Thyroid gland (tissue), 4 donors: ENCODE results near the gene KLF18. TPM values are rescaled to one million over a fixed set of nuclear protein-coding genes. Genes with fewer than 3 reads are reported as not detected.

Experiments used
- DNase-seq, 2 donors: peaks; one replicate each; pipeline ENCODE4 v3.0.0-alpha.2; 2019
- H3K27ac ChIP-seq, 3 donors: fragments of 200-600 bp; sonication (generic); 1 replicate in 2 of 3; 2 replicates in 1 of 3; pipeline ENCODE4 v1.5.1; 2016 to 2019; ENCODE audit warnings: mild to moderate bottlenecking in 1 of 3, moderate library complexity in 1 of 3
- H3K27me3 ChIP-seq: fragments of 200-600 bp; sonication (generic); one replicate; pipeline ENCODE4 v1.5.1; 2019
- H3K36me3 ChIP-seq, 2 donors: fragments of 200-600 bp; sonication (generic); one replicate each; pipeline ENCODE4 v1.5.1; 2016 to 2019
- H3K4me1 ChIP-seq, 2 donors: fragments of 200-600 bp; sonication (generic); one replicate each; pipeline ENCODE4 v1.5.1; 2017 to 2019
- H3K4me3 ChIP-seq, 3 donors: fragments of 200-600 bp; sonication (generic); replicated peaks in 1 of 3; 1 replicate in 2 of 3; 2 replicates in 1 of 3; pipeline ENCODE4 v1.5.1; 2016; ENCODE audit warnings: mild to moderate bottlenecking in 1 of 3
- H3K9me3 ChIP-seq: fragments of 200-600 bp; sonication (generic); one replicate; pipeline ENCODE4 v1.5.1; 2017
- POLR2A ChIP-seq, 2 donors: fragments of 450-650 bp; IDR thresholded peaks; one replicate each; pipeline ENCODE4 v1.6.1; 2017; ENCODE audit warnings: antibody characterized with exemption in 2 of 2, mild to moderate bottlenecking in 2 of 2, moderate library complexity in 1 of 2
- WGBS, 2 donors: methylation state at CpG; one replicate each; pipeline ENCODE4 v1.1.5; 2017; 5-methylcytosine and 5-hydroxymethylcytosine counted together
- intact Hi-C: fragments of 100-400 bp; cut with DNase I; formaldehyde crosslinking; loops from one replicate; pipeline ENCODE4 v1.15.1; 2023
- total RNA-seq, 4 donors: library from RNA; depleted of rRNA; stranded (reverse); fragments of >200 nt; gene quantifications; one replicate each; pipeline ENCODE4 v1.2.3, GENCODE V29; 2016
- TF ChIP-seq, protein P1 (sequence below), 6 experiments: fragments of 200-600 bp in 3 of 6; fragments of 450-650 bp in 3 of 6; sonication (generic) in 3 of 6; IDR thresholded peaks; one replicate each; pipeline ENCODE4 v1.5.1; 2016 to 2019; ENCODE audit warnings: antibody characterized with exemption in 6 of 6, mild to moderate bottlenecking in 2 of 6, inconsistent platforms in 1 of 6, moderate library complexity in 1 of 6

KLF18 gene
- not detected for total RNA-seq

DNA sequence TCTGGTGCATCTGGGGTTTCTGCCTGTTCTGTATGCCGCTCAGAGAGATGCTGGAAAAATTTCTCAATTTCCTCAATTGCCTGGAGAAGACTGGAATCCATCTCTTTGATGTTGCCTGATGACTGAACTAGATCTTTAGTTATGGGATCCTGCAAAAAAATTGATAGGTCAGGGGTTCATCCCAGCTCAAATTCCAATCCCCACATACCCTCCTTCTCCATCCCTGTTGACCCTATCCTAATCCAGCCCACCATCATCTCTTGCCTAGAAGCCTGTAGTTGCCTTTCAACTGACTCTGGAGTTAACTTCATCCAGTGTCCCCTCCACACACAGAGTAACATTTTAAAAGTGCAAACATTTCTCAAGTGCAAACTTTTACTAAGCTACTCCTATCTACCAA lies at the start of gene KLF18:
TSS of gene KLF18 (minus strand) at position 101 of the 400 bp plus-strand sequence. CDS start at position 101, 0 bp downstream.
- no peaks in the 10 kb centered on the region for H3K36me3 ChIP-seq
- H3K9me3 ChIP-seq = no peaks in the 10 kb centered on the region
- no peak within 1 kb of the TSS for H3K27ac ChIP-seq
- H3K27me3 ChIP-seq = no peaks in the 10 kb centered on the region
- H3K4me1 ChIP-seq = no peaks in the 10 kb centered on the region
- 77 to 91% methylated on average over 1 of the region's 1 CpG for WGBS, 2 donors
- TF ChIP-seq, protein P1, sequence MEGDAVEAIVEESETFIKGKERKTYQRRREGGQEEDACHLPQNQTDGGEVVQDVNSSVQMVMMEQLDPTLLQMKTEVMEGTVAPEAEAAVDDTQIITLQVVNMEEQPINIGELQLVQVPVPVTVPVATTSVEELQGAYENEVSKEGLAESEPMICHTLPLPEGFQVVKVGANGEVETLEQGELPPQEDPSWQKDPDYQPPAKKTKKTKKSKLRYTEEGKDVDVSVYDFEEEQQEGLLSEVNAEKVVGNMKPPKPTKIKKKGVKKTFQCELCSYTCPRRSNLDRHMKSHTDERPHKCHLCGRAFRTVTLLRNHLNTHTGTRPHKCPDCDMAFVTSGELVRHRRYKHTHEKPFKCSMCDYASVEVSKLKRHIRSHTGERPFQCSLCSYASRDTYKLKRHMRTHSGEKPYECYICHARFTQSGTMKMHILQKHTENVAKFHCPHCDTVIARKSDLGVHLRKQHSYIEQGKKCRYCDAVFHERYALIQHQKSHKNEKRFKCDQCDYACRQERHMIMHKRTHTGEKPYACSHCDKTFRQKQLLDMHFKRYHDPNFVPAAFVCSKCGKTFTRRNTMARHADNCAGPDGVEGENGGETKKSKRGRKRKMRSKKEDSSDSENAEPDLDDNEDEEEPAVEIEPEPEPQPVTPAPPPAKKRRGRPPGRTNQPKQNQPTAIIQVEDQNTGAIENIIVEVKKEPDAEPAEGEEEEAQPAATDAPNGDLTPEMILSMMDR (IDR thresholded peaks at IDR 0.05) = no peak
- TF ChIP-seq POLR2A (IDR thresholded peaks at IDR 0.05) = no peak
- H3K4me3 ChIP-seq = no peak within 1 kb of the TSS
- intact Hi-C loops = no loop called here
- DNase-seq = no peak

DNA sequence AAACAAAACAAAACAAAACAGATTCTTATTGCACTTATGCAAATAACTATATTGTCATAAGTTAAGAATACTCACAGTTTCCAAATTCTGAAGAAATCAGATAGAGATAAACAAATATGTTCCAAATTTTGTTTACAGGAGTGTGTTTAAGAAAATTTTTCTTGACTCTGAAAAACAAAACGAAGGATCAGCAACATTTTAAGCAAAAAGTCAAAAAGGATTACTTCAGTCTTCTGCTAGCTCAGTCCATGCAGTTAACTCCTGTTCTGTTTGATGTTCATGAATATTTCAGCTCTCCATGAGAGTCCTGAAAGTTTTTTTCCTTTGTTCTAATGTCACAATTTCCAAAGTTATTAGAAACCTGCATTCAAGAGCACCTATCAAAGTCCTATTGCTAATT lies 33.2 kb upstream of the KLF18 start:
- Histone ChIP-seq H3K27me3 (no peaks in the 10 kb centered on the region), H3K36me3 (no peaks in the 10 kb centered on the region), H3K4me3 (no peak overlapping the region), H3K4me1 (no peaks in the 10 kb centered on the region), H3K27ac (no peak overlapping the region), H3K9me3 (no peaks in the 10 kb centered on the region)
- intact Hi-C loops = no loop called here
- no peak for DNase-seq
- WGBS, 2 donors = 81 to 84% methylated on average over 1 of the region's 1 CpG
- no peak for TF ChIP-seq POLR2A (IDR thresholded peaks at IDR 0.05)
- TF ChIP-seq, protein P1 (IDR thresholded peaks at IDR 0.05) = no peak

DNA sequence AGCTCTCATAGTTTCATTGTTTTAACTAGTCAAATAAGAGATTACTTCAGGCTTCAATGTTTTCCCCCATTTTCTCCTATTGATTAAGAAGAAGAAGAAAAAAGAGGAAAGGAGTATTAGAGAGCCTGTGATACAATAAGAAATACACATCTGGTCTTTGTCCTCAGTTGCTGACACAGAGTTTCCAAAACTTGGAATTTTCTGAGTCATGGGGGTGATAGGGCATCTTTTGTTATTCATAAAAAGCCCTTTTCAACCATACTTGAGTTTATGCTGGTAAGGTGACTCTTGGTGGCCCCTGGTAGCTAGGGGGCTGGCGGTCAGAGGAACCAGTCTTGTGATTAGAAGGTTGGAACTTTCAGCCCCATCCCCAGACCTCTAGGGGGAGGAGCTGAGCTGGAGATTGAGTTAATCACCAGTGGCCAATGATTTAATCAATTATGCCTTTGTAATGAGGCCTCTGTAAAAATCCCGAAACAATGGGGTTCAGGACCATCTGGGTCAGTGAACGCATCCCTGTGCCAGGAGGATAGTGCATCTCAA lies 28.9 kb upstream of the KLF18 start:
- no peak overlapping the region for H3K27ac ChIP-seq
- H3K27me3 ChIP-seq = no peaks in the 10 kb centered on the region
- 76 to 89% methylated on average over 3 of the region's 3 CpGs for WGBS, 2 donors
- DNase-seq = no peak
- TF ChIP-seq, protein P1 (IDR thresholded peaks at IDR 0.05) = no peak
- TF ChIP-seq POLR2A (IDR thresholded peaks at IDR 0.05) = no peak
- intact Hi-C loops = no loop called here
- H3K36me3 ChIP-seq = no peaks in the 10 kb centered on the region
- no peaks in the 10 kb centered on the region for H3K9me3 ChIP-seq
- H3K4me3 ChIP-seq = no peak overlapping the region
- H3K4me1 ChIP-seq = no peaks in the 10 kb centered on the region

DNA sequence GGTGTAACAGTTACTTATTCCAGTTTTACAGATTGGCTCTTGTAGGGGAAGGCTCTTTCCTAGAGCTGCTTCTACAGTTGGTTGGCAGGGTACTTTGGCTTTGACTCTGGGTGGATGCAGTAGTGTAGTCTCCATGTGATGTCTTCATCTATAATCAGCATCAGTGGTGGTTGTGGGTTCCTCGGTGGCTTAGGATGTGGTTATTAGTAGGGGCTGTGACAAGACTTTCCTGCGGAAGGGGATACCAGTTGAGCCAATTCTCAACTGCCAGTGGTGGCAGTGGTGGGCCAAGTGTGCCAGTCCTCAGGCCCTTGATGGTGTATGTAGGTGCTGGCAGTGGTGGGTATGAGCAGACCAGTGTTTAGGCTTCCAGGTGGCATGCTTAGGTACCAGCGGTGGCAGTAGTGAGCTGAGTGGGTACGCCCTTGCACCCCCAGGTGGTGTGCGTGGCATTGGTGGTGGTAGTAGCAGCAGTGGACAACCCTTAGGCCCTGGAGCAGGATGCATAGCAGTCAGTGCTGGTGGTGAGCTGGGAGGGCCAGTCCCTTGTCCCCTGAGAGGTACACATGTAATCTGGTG lies 27.2 kb upstream of the KLF18 start:
- no peak overlapping the region for H3K27ac ChIP-seq
- no peaks in the 10 kb centered on the region for H3K9me3 ChIP-seq
- intact Hi-C loops = no loop called here
- H3K27me3 ChIP-seq = no peaks in the 10 kb centered on the region
- TF ChIP-seq, protein P1 (IDR thresholded peaks at IDR 0.05) = no peak
- TF ChIP-seq POLR2A (IDR thresholded peaks at IDR 0.05) = no peak
- H3K36me3 ChIP-seq = no peaks in the 10 kb centered on the region
- H3K4me1 ChIP-seq = no peaks in the 10 kb centered on the region
- WGBS, 2 donors = 76 to 97% methylated on average over 5 of the region's 5 CpGs
- no peak overlapping the region for H3K4me3 ChIP-seq
- DNase-seq = no peak

DNA sequence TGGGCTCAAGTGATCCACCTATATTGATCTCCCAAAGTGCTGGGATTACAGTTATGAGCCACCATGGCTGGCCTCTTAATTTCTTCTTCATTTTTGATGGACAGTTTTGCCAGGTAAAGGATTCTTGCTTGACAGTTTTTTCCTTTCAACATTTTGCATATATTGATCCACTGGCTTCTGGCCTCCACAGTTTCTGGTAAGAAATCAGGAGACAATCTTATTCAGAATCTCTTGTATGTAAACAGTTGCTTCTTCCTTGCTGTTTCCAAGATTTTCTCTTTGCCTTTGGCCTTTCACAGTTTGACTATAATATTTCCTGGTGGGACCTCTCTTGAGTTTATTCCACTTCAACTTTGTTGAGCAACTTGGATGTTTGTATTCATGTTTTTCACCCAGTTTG lies 20.1 kb upstream of the KLF18 start:
- no peaks in the 10 kb centered on the region for H3K36me3 ChIP-seq
- no peaks in the 10 kb centered on the region for H3K9me3 ChIP-seq
- H3K27ac ChIP-seq = no peak overlapping the region
- no peak for TF ChIP-seq POLR2A (IDR thresholded peaks at IDR 0.05)
- TF ChIP-seq, protein P1 (IDR thresholded peaks at IDR 0.05) = no peak
- no peak overlapping the region for H3K4me3 ChIP-seq
- H3K4me1 ChIP-seq = no peaks in the 10 kb centered on the region
- DNase-seq = no peak
- intact Hi-C loops = no loop called here
- no peaks in the 10 kb centered on the region for H3K27me3 ChIP-seq
